ENCODE measurements around the gene DENND1A.

Gene DENND1A

GRCh38 chr9:123358181-123358905 is 571.6 kb downstream of the DENND1A start:
- DNase-seq = no peak

- no peak for DNase-seq
Measured at GRCh38 chr9:123357743-123358059, 572.2 kb downstream of the DENND1A start.

- no peak for DNase-seq
Measured at GRCh38 chr9:123356851-123357742, 572.8 kb downstream of the DENND1A start.

- no peak for DNase-seq
Measured at GRCh38 chr9:123355761-123356431, 574.0 kb downstream of the DENND1A start, which contains the start of gene CRB2. Gene CRB2, plus strand, starts transcription at chr9:123356197. Its CDS starts 64 bp downstream, at chr9:123356261.

- no peak for DNase-seq
Measured at GRCh38 chr9:123354806-123355508, 575.0 kb downstream of the DENND1A start.

- no peak for DNase-seq
Measured at GRCh38 chr9:123353984-123354591, 575.8 kb downstream of the DENND1A start.

- no peak for DNase-seq
Measured at GRCh38 chr9:123353041-123353440, 576.9 kb downstream of the DENND1A start.

GRCh38 chr9:123350590-123351310 is 579.2 kb downstream of the DENND1A start:
- DNase-seq = no peak

- no peak for DNase-seq
Measured at GRCh38 chr9:123349691-123350480, 580.0 kb downstream of the DENND1A start.

GRCh38 chr9:123349033-123349432 is 580.9 kb downstream of the DENND1A start:
- DNase-seq = no peak

- no peak for DNase-seq
Measured at GRCh38 chr9:123348317-123348992, 581.5 kb downstream of the DENND1A start.

- DNase-seq = no peak
Measured at GRCh38 chr9:123347289-123348060, 582.5 kb downstream of the DENND1A start.

GRCh38 chr9:123346826-123347225 is 583.1 kb downstream of the DENND1A start:
- no peak for DNase-seq

- DNase-seq = no peak
Measured at GRCh38 chr9:123346026-123346425, 583.9 kb downstream of the DENND1A start.

GRCh38 chr9:123345567-123345955 is 584.4 kb downstream of the DENND1A start:
- DNase-seq = no peak

GRCh38 chr9:123344192-123344949 is 585.6 kb downstream of the DENND1A start:
- DNase-seq = no peak

- no peak for DNase-seq
Measured at GRCh38 chr9:123343443-123344191, 586.3 kb downstream of the DENND1A start.

GRCh38 chr9:123342247-123342646 is 587.7 kb downstream of the DENND1A start:
- no peak for DNase-seq
